Measurements from ENCODE around the gene SYNDIG1L.

Gene SYNDIG1L

DNA sequence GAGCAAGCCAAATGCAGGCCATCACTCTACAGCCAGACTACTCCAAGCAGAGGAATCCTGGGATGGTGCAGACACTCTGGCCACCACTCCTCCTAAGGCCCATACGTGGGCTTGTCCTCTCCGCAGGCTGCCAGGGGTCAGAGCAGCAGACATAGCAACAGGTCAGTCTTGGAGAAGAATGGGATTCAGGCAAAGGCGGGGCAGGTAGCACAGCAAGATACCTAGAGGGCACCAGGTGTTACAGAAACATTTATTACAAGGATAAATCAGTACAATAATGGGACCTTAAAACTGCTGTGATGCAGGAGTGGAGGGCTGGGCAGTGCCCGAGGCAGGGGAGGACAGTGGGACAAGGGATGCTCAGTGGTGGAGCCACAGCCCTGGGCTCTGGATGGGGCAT, 20.3 kb downstream of the SYNDIG1L start:
- no peak overlapping the region for H2AFZ ChIP-seq (ENCODE audit: low read length)
- H3K27me3 ChIP-seq (ENCODE audit: insufficient read depth, low read length, poor library complexity, severe bottlenecking): no peaks in the 10 kb centered on the region
- H4K20me1 ChIP-seq (ENCODE audit: insufficient read depth, low read length, poor library complexity, severe bottlenecking): no peaks in the 10 kb centered on the region
- H3K9me2 ChIP-seq (replicated peaks; ENCODE audit: low read depth, low read length): no peaks in the 10 kb centered on the region
- H3K9ac ChIP-seq (ENCODE audit: low read depth, low read length, poor library complexity, severe bottlenecking): no peak overlapping the region
- no peaks in the 10 kb centered on the region for H3K36me3 ChIP-seq (ENCODE audit: insufficient read depth, low read length)
- no peak for TF ChIP-seq EZH2phosphoT487 (IDR thresholded peaks at IDR 0.05; ENCODE audit: borderline replicate concordance)
- TF ChIP-seq, protein P1, sequence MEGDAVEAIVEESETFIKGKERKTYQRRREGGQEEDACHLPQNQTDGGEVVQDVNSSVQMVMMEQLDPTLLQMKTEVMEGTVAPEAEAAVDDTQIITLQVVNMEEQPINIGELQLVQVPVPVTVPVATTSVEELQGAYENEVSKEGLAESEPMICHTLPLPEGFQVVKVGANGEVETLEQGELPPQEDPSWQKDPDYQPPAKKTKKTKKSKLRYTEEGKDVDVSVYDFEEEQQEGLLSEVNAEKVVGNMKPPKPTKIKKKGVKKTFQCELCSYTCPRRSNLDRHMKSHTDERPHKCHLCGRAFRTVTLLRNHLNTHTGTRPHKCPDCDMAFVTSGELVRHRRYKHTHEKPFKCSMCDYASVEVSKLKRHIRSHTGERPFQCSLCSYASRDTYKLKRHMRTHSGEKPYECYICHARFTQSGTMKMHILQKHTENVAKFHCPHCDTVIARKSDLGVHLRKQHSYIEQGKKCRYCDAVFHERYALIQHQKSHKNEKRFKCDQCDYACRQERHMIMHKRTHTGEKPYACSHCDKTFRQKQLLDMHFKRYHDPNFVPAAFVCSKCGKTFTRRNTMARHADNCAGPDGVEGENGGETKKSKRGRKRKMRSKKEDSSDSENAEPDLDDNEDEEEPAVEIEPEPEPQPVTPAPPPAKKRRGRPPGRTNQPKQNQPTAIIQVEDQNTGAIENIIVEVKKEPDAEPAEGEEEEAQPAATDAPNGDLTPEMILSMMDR (conservative IDR thresholded peaks at IDR 0.05; ENCODE audit: low read length): no peak
- no peak overlapping the region for H3K4me3 ChIP-seq (ENCODE audit: low read length, poor library complexity, severe bottlenecking)
- no peaks in the 10 kb centered on the region for H3K79me2 ChIP-seq (ENCODE audit: insufficient read depth, low read length)
- H3K4me1 ChIP-seq (ENCODE audit: insufficient read depth, low read length, poor library complexity, severe bottlenecking): peaks cover 25% of the 10 kb centered on the region
- no peak overlapping the region for H3K4me2 ChIP-seq (ENCODE audit: low read depth, low read length, poor library complexity, severe bottlenecking)
- no peaks in the 10 kb centered on the region for H3F3A ChIP-seq (ENCODE audit: low read depth)
- no peaks in the 10 kb centered on the region for H3K9me3 ChIP-seq (ENCODE audit: insufficient read depth, low read depth, low read length)

DNA sequence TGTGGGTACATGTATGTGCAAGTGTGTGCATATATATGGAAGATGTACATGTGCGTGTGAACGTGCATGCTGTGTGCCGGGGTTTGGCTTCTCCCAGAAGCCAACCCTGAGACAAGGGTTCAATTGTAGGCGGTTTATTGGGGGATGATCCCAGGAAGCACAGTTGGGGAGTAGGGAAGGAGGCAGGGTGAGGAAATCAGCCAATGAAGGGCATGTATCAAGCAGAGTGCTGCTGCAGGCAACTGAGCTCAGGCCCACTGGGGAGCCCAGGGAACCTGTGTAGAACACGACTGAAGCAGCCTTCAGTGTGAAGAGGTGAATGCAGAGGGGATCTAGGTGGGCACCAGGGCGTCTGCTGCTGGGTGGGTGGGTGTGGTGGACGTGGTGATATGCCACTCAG, 21.6 kb downstream of the SYNDIG1L start:
- Histone ChIP-seq H3K27me3 (ENCODE audit: insufficient read depth, low read length, poor library complexity, severe bottlenecking) (no peaks in the 10 kb centered on the region), H3K79me2 (ENCODE audit: insufficient read depth, low read length) (no peaks in the 10 kb centered on the region), H4K20me1 (ENCODE audit: insufficient read depth, low read length, poor library complexity, severe bottlenecking) (no peaks in the 10 kb centered on the region), H3K9me2 (replicated peaks; ENCODE audit: low read depth, low read length) (no peaks in the 10 kb centered on the region), H3K4me2 (ENCODE audit: low read depth, low read length, poor library complexity, severe bottlenecking) (no peak overlapping the region), H3F3A (ENCODE audit: low read depth) (no peaks in the 10 kb centered on the region), H3K4me3 (ENCODE audit: low read length, poor library complexity, severe bottlenecking) (no peak overlapping the region), H3K36me3 (ENCODE audit: insufficient read depth, low read length) (no peaks in the 10 kb centered on the region), H3K4me1 (ENCODE audit: insufficient read depth, low read length, poor library complexity, severe bottlenecking) (peaks cover 25% of the 10 kb centered on the region), H3K9me3 (ENCODE audit: insufficient read depth, low read depth, low read length) (no peaks in the 10 kb centered on the region), H3K9ac (ENCODE audit: low read depth, low read length, poor library complexity, severe bottlenecking) (no peak overlapping the region), H2AFZ (ENCODE audit: low read length) (no peak overlapping the region)
- TF ChIP-seq, protein P1 (conservative IDR thresholded peaks at IDR 0.05; ENCODE audit: low read length): no peak
- no peak for TF ChIP-seq EZH2phosphoT487 (IDR thresholded peaks at IDR 0.05; ENCODE audit: borderline replicate concordance)

DNA sequence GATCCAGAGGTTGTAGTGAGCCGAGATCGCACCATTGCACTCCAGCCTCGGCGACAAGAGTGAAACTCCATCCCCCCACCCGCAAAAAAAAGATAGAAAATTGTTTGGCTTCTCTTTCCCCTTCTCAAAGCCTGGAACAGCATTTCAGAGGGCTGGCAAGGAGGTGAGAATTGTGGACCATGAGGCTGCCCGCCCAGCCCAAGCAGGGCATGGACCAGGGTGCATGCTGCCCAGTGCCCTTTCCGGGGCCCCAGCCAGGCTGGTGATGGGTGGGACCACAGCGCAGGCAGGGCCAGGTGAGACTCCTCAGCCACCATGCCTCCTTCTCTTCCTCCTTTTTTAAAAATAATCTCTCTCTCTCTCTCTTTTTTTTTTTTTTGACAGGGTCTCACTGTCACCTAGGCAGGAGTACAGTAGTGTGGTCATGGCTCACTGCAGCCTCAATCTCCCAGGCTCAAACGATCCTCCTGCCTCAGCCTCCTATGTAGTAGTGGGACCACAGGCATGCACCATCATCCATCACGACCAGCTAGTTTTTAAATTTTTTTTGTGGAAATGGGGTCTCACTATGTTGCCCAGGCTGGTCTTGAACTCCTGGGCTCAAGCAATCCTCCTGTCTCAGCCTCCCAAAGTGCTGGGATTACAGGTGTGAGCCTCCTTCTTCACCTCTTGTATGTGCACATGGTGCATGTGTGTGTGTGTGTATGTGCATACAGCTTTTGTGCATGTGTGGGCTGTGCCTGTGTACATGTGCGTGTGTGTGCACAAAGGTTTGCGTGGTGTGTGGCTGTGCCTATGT, 22.2 kb downstream of the SYNDIG1L start:
- H2AFZ ChIP-seq (ENCODE audit: low read length): no peak overlapping the region
- no peaks in the 10 kb centered on the region for H3K36me3 ChIP-seq (ENCODE audit: insufficient read depth, low read length)
- H3K4me2 ChIP-seq (ENCODE audit: low read depth, low read length, poor library complexity, severe bottlenecking): no peak overlapping the region
- H3K9me2 ChIP-seq (replicated peaks; ENCODE audit: low read depth, low read length): no peaks in the 10 kb centered on the region
- no peaks in the 10 kb centered on the region for H4K20me1 ChIP-seq (ENCODE audit: insufficient read depth, low read length, poor library complexity, severe bottlenecking)
- no peaks in the 10 kb centered on the region for H3K27me3 ChIP-seq (ENCODE audit: insufficient read depth, low read length, poor library complexity, severe bottlenecking)
- H3K4me1 ChIP-seq (ENCODE audit: insufficient read depth, low read length, poor library complexity, severe bottlenecking): peaks cover 25% of the 10 kb centered on the region
- TF ChIP-seq, protein P1 (conservative IDR thresholded peaks at IDR 0.05; ENCODE audit: low read length): no peak
- TF ChIP-seq EZH2phosphoT487 (IDR thresholded peaks at IDR 0.05; ENCODE audit: borderline replicate concordance): no peak
- H3F3A ChIP-seq (ENCODE audit: low read depth): no peaks in the 10 kb centered on the region
- H3K79me2 ChIP-seq (ENCODE audit: insufficient read depth, low read length): no peaks in the 10 kb centered on the region
- no peaks in the 10 kb centered on the region for H3K9me3 ChIP-seq (ENCODE audit: insufficient read depth, low read depth, low read length)
- no peak overlapping the region for H3K4me3 ChIP-seq (ENCODE audit: low read length, poor library complexity, severe bottlenecking)
- H3K9ac ChIP-seq (ENCODE audit: low read depth, low read length, poor library complexity, severe bottlenecking): no peak overlapping the region

Measured in Loucy (cell line).